Brain pericyte (primary cell): Measurements from ENCODE around the gene ULK4.
A peak's percentile ranks its signal among the peaks of the same experiment; 100 is the strongest.

Experiments
- DNase-seq: peaks from one replicate; pipeline ENCODE4 v3.0.0-alpha.2; 2012; ENCODE audit warnings: low read depth, low spot score

The ULK4 gene

DNA sequence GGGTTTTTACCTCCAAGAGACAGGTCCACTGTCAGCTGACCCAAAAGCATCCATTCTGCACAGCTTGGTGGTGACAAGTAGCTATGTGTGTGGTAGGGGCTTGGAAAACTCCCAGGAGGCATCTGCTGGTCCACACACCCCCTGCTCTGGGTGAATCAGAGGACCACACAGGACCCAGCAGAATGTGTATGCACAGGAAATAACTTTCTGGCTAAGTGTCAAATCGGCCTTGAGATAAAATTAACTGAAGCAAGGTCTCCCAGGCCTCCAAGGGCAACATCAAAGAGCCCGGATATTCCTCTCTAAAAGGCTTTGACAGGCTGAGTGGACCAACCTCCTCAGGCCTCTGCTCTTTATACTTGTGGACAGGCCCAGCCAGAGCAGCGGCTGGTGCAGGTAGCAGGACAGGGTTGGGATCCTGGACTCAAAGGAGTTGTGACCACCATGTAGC is 696.1 kb downstream of the ULK4 start:
- DNase-seq: no peak

- DNase-seq: no peak
Observed at GRCh38 chr3:41265011-41265545, 696.8 kb downstream of the ULK4 start.

GRCh38 chr3:41260063-41260450 is 701.8 kb downstream of the ULK4 start:
- DNase-seq: no peak

DNA sequence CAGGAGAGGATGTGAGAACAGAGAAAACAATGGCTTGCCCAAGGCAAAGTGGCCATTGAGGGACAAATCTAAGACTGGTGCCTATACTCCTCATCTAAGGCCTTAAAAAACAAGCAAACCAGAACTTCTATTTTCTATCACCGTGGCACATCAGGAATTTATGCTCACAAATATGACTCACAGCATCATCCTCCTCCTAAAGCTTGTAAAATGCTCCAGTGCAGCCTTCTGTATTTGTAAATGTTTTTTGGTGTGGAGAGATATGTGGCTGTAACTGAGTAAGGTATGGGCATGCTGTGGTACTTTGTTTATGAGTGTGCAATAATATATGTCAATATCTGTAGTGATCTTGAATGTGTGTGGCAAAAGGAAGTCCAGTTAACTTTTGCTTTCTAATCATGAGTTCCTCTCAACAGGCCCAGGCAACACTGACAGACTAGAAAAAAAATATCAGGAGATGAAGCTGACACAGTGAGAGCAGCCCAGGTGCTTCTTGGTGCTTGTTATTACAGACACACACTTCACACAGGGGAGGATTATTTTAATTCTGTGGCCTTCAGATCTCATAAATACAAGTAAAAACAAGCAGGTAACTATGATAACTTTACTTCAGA is 702.3 kb downstream of the ULK4 start:
- no peak for DNase-seq

DNA sequence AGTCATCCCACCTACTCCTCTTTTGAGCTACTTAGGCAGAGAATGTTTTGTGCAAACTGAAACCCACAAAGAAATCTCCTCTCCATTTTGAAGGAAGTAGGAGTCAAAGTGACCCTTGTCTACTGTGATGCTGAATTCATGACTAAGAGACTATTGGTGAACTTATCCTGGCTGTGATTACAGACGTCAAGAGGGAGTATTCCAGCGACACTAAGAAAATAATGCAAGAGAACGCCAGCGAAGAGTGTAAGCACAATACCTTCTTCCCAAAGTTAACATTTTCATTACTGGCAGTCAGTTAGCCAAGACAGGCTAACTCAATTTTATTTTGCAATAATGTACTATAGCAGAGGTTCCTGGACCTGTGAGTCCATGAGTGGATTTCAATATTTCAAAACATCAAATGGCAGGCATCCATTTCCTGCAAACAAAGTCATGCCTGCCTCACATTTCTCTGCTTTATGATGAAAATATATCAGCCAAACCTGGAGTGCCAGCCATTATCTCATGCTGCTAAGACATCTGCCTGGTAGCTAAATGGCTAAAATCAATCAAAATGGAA is 703.6 kb downstream of the ULK4 start:
- DNase-seq: no peak

- no peak for DNase-seq
Observed at GRCh38 chr3:41251593-41251992, 710.3 kb downstream of the ULK4 start.

DNA sequence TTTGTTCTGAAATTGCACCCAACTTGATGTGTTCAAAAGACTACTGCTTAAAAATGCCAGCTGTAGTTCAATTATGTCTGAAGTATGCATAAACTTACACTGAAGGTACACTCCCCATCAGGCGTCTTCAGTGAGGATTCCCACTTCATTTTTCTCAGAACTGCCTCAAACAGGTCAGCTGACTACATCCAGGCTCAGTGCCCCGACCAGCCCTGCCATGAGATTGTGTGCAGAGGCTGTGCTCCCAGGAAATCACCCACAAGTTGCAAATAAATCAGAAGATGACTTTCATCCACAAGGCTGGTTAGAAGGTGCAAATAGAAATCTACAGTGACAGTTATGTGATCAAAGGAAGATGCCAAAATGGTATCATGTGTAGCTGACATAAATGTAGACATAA is 711.1 kb downstream of the ULK4 start:
- DNase-seq: no peak

DNA sequence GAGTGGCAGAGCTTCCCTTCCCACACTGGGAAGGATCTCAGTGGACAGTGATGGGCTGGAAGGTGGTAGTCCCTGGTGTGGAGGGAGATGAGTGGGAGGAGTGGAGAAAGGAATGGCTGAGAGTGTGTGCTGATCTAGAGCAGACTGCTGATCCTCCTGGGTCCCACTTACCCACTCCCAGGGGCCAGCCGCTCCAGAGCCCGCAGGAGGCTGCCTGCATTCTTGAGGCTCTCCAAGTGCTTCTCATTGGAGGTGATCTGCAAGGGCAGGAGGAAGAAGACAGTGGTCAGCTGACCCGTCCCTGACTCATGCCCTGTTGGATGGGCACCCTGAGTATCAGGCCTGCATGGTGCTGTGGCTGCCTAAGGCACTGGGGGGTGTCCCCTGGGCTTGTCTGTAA is 712.6 kb downstream of the ULK4 start:
- DNase-seq: no peak

GRCh38 chr3:41248525-41248924 is 713.4 kb downstream of the ULK4 start:
- no peak for DNase-seq

- DNase-seq: no peak
Observed at GRCh38 chr3:41247055-41248004, 714.6 kb downstream of the ULK4 start.

GRCh38 chr3:41244620-41245336 is 717.1 kb downstream of the ULK4 start:
- no peak for DNase-seq

GRCh38 chr3:41243183-41243582 is 718.7 kb downstream of the ULK4 start:
- DNase-seq: no peak

GRCh38 chr3:41241800-41242571 is 719.9 kb downstream of the ULK4 start:
- no peak for DNase-seq

DNA sequence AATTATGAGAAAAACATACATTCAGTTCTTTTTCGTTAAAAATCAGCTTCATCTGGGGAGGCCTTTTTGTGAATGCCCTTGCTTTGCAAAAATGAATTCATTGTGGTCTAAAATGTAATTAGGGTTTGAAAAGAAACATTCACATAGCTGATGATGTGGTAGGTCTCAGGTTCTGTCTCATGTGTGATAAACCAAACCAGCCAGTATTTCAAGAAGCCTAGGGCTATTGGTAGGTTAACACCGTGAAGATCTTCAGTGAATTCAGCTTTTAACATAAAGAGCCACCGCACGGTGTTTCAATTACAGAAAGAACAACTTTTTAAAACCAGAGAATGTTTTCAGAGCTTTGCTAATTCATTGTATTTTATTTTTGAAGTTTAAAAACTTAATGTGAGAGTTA is 720.7 kb downstream of the ULK4 start:
- no peak for DNase-seq

DNA sequence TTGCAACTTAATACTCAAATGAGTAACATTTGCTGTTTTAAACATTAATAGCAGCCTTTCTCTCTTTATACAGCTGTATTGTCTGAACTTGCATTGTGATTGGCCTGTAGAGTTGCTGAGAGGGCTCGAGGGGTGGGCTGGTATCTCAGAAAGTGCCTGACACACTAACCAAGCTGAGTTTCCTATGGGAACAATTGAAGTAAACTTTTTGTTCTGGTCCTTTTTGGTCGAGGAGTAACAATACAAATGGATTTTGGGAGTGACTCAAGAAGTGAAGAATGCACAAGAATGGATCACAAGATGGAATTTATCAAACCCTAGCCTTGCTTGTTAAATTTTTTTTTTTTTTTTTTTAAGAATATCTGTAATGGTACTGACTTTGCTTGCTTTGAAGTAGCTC is 722.3 kb downstream of the ULK4 start:
- no peak for DNase-seq

DNA sequence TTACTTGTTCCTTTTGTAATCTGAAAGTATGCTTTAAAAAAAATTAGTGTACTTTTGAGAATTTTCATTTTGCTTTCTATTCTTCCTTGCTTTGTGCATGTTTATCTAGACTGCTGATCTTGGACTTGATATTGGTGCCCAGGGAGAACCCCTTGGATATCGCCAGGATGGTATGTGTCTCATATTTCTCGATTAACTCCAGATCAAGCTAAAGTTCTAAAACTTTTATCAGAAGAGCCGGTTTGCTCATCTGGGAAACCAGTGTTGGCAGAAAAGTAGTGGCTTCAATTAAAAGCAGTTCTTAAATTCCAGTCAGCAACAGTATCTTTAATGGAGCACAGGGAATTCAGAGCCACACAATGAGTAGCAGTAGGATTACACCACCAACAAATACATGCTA is 724.0 kb downstream of the ULK4 start:
- DNase-seq: no peak

- DNase-seq: no peak
Observed at GRCh38 chr3:41236228-41236627, 725.7 kb downstream of the ULK4 start.

DNA sequence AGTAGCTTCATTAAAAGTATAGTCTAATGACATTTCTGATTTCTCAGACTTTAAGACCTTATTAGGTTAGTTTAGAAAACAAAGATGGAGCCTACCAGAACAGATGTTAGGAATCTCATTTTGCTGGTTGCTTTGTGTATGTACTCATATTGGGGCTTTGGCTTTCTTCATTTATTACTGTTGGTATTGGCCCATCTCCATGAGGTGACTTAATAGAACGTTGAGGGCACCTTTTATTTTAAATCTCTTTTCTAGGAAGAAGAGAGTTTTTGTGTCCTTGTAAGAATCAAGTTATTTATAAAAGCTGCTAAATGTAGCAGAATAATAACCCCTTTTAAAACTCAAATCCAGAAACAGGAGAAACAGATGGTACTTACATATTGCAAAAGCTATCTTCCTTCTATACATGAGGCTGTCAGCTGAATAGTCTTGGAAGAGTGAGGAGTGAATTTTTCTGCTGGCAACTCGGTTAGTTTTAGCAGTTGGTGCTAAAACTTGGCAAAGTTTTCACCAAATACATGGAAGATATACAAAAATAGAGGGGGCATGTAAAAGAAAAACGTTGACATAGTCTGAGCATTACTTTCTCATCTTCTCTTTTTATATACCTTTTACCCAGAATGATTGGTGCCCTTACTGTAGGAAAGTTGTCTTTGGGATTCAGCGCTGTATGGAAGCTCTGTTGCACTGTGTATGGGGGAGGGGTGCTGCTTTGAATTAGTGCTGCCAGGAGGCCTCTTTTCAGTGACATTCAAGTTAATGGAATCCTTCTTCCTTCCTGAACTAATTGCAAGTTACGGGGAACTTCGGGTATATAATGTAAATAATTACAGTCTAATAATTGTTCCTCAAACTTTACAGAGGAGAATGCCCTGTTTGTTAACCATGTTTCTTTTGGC is 726.8 kb downstream of the ULK4 start:
- DNase-seq: no peak

GRCh38 chr3:41224120-41224806 is 737.6 kb downstream of the ULK4 start:
- peak; percentile 71 for DNase-seq
